Neuronal stem cell (in vitro differentiated cells): ENCODE results near the gene GRIK4.

ENCODE experiments used
- DNase-seq: peaks from one replicate; pipeline ENCODE4 v3.0.0-alpha.2; 2013; ENCODE audit warnings: low spot score
- H2AFZ ChIP-seq: one replicate; pipeline ENCODE4 v1.6.1; 2013; ENCODE audit warnings: mild to moderate bottlenecking, low read length, inconsistent platforms
- H2AK5ac ChIP-seq: 2 replicates; pipeline ENCODE4 v1.6.1; 2013; ENCODE audit warnings: low read depth, mild to moderate bottlenecking, inconsistent platforms, low read length, moderate library complexity, mixed read lengths
- H2BK120ac ChIP-seq: 2 replicates; pipeline ENCODE4 v1.6.1; 2013; ENCODE audit warnings: low read depth, mild to moderate bottlenecking, inconsistent platforms, low read length, moderate library complexity, mixed read lengths
- H2BK12ac ChIP-seq: one replicate; pipeline ENCODE4 v1.6.1; 2013; ENCODE audit warnings: low read length, inconsistent platforms
- H2BK15ac ChIP-seq: 2 replicates; pipeline ENCODE4 v1.6.1; 2013; ENCODE audit warnings: mild to moderate bottlenecking, low read length, inconsistent platforms, mixed read lengths
- H2BK5ac ChIP-seq: one replicate; pipeline ENCODE4 v1.6.1; 2013; ENCODE audit warnings: inconsistent platforms, mild to moderate bottlenecking, low read length, moderate library complexity
- H3K14ac ChIP-seq: one replicate; pipeline ENCODE4 v1.6.1; 2013; ENCODE audit warnings: low read length, inconsistent platforms
- H3K18ac ChIP-seq: 2 replicates; pipeline ENCODE4 v1.6.1; 2013; ENCODE audit warnings: low read length, inconsistent platforms
- H3K23ac ChIP-seq: 2 replicates; pipeline ENCODE4 v1.6.1; 2013; ENCODE audit warnings: low read depth, mild to moderate bottlenecking, mixed read lengths, low read length, inconsistent platforms; ENCODE audit not compliant: poor library complexity
- H3K27ac ChIP-seq: replicated peaks from 3 replicates; pipeline ENCODE4 v1.5.1; 2013; ENCODE audit warnings: low read length, inconsistent platforms
- H3K27me3 ChIP-seq, 3 experiments: 2 replicates each; pipeline ENCODE4 v1.6.1; 2013; ENCODE audit warnings: low read length in 3 of 3, mild to moderate bottlenecking in 2 of 3, inconsistent platforms in 1 of 3, low read depth in 1 of 3, mixed read lengths in 1 of 3, moderate library complexity in 1 of 3; ENCODE audit not compliant: control insufficient read depth in 3 of 3, insufficient read depth in 3 of 3
- H3K36me3 ChIP-seq, 2 donors: replicated peaks in 1 of 2; 2 replicates each; pipeline ENCODE4 v1.6.1; 2013; ENCODE audit warnings: low read length in 2 of 2; ENCODE audit not compliant: control insufficient read depth in 2 of 2, insufficient read depth in 2 of 2
- H3K4ac ChIP-seq: 2 replicates; pipeline ENCODE4 v1.6.1; 2013; ENCODE audit warnings: inconsistent platforms, mild to moderate bottlenecking, low read length, moderate library complexity
- H3K4me1 ChIP-seq, 2 donors: 1 replicate in 1 of 2; 2 replicates in 1 of 2; pipeline ENCODE4 v1.6.1; 2013; ENCODE audit warnings: low read length in 2 of 2, low read depth in 1 of 2; ENCODE audit not compliant: control insufficient read depth in 2 of 2, insufficient read depth in 1 of 2
- H3K4me2 ChIP-seq: one replicate; pipeline ENCODE4 v1.6.1; 2013; ENCODE audit warnings: mild to moderate bottlenecking, low read length, inconsistent platforms; ENCODE audit not compliant: insufficient read depth, poor library complexity, severe bottlenecking
- H3K4me3 ChIP-seq, 2 donors: 2 replicates each; pipeline ENCODE4 v1.5.1; 2013; ENCODE audit warnings: low read length in 2 of 2, mild to moderate bottlenecking in 2 of 2, inconsistent platforms in 1 of 2, moderate library complexity in 1 of 2
- H3K79me1 ChIP-seq: one replicate; pipeline ENCODE4 v1.6.1; 2013; ENCODE audit warnings: low read depth, mild to moderate bottlenecking, inconsistent platforms, low read length, moderate library complexity
- H3K9ac ChIP-seq: one replicate; pipeline ENCODE4 v1.6.1; 2013; ENCODE audit warnings: mild to moderate bottlenecking, low read depth, low read length, inconsistent platforms; ENCODE audit not compliant: poor library complexity
- H3K9me3 ChIP-seq, 2 donors: replicated peaks in 1 of 2; 2 replicates each; pipeline versions ENCODE3 to v1.6.1; 2013; ENCODE audit warnings: low read length in 2 of 2, mild to moderate bottlenecking in 2 of 2, inconsistent platforms in 1 of 2, low read depth in 1 of 2, mixed read lengths in 1 of 2, moderate library complexity in 1 of 2; ENCODE audit not compliant: control insufficient read depth in 2 of 2, insufficient read depth in 1 of 2
- H4K8ac ChIP-seq: one replicate; pipeline ENCODE4 v1.6.1; 2013; ENCODE audit warnings: low read depth, mild to moderate bottlenecking, inconsistent platforms, low read length, moderate library complexity
- H4K91ac ChIP-seq: one replicate; pipeline ENCODE4 v1.6.1; 2013; ENCODE audit warnings: low read length, low read depth, mild to moderate bottlenecking, inconsistent platforms; ENCODE audit not compliant: poor library complexity
- WGBS, 2 donors: extraction: QIAGEN DNeasy Blood & Tissue Kit; methylation state at CpG; one replicate each; pipeline ENCODE4 v1.1.7; 2013; ENCODE audit warnings: missing lambda C conversion rate in 2 of 2, mixed read lengths in 1 of 2; ENCODE audit not compliant: insufficient read length in 2 of 2, insufficient replicate concordance in 1 of 2; ENCODE audit errors: extremely low coverage in 2 of 2; 5-methylcytosine and 5-hydroxymethylcytosine counted together

The GRIK4 gene

GRCh38 chr11:120919566-120919965, 408.0 kb downstream of the GRIK4 start:
- no CpG with 5 or more reads among the region's 5 CpGs for WGBS, 2 donors
- Histone ChIP-seq H3K36me3 (no peaks in the 10 kb centered on the region), H4K8ac (no peak overlapping the region), H3K9ac (no peak overlapping the region), H4K91ac (no peak overlapping the region), H3K79me1 (no peaks in the 10 kb centered on the region), H2AK5ac (no peak overlapping the region), H3K4me1 (peaks cover 0 to 2% of the 10 kb centered on the region in 2 donors), H3K4me3 (no peak overlapping the region), H3K9me3 (no peaks in the 10 kb centered on the region), H3K27me3 (no peaks in the 10 kb centered on the region), H3K18ac (no peak overlapping the region), H3K23ac (no peak overlapping the region), H2BK5ac (no peak overlapping the region), H3K27ac (no peak overlapping the region), H3K14ac (no peak overlapping the region), H2AFZ (no peak overlapping the region), H2BK12ac (no peak overlapping the region), H3K4ac (no peak overlapping the region), H2BK120ac (no peak overlapping the region), H3K4me2 (no peak overlapping the region), H2BK15ac (no peak overlapping the region)
- no peak for DNase-seq

GRCh38 chr11:120923866-120924508, 412.4 kb downstream of the GRIK4 start:
- Histone ChIP-seq H2BK12ac (no peak overlapping the region), H3K9ac (no peak overlapping the region), H2AK5ac (no peak overlapping the region), H3K27me3 (no peaks in the 10 kb centered on the region), H3K18ac (no peak overlapping the region), H3K23ac (no peak overlapping the region), H2BK120ac (no peak overlapping the region), H3K9me3 (no peaks in the 10 kb centered on the region), H3K27ac (no peak overlapping the region), H3K4ac (no peak overlapping the region), H4K8ac (no peak overlapping the region), H3K36me3 (no peaks in the 10 kb centered on the region), H4K91ac (no peak overlapping the region), H3K4me3 (no peak overlapping the region), H3K4me1 (peaks cover 0 to 9% of the 10 kb centered on the region in 2 donors), H3K4me2 (no peak overlapping the region), H2AFZ (no peak overlapping the region), H2BK5ac (no peak overlapping the region), H2BK15ac (no peak overlapping the region), H3K79me1 (no peaks in the 10 kb centered on the region), H3K14ac (no peak overlapping the region)
- DNase-seq = no peak
- WGBS, 2 donors = no CpG with 5 or more reads among the region's 9 CpGs

- Histone ChIP-seq H2BK5ac (no peak overlapping the region), H4K91ac (no peak overlapping the region), H2AFZ (no peak overlapping the region), H3K14ac (no peak overlapping the region), H3K79me1 (no peaks in the 10 kb centered on the region), H3K23ac (no peak overlapping the region), H2BK15ac (no peak overlapping the region), H3K4me3 (no peak overlapping the region), H2AK5ac (no peak overlapping the region), H3K36me3 (no peaks in the 10 kb centered on the region), H3K4me2 (no peak overlapping the region), H3K9ac (no peak overlapping the region), H3K27ac (no peak overlapping the region), H2BK12ac (no peak overlapping the region), H3K18ac (no peak overlapping the region), H3K4me1 (peaks cover 0 to 11% of the 10 kb centered on the region in 2 donors), H3K4ac (no peak overlapping the region), H2BK120ac (no peak overlapping the region), H3K9me3 (no peaks in the 10 kb centered on the region), H4K8ac (no peak overlapping the region), H3K27me3 (no peaks in the 10 kb centered on the region)
- DNase-seq = no peak
- WGBS, 2 donors = no CpG with 5 or more reads among the region's 2 CpGs
These were observed 414.4 kb downstream of the GRIK4 start for GRCh38 chr11:120925944-120926343.

- H3K4me2 ChIP-seq = no peak overlapping the region
- peaks cover 3 to 18% of the 10 kb centered on the region in 2 donors for H3K4me1 ChIP-seq
- no peak overlapping the region for H4K8ac ChIP-seq
- no peak for DNase-seq
- H3K4ac ChIP-seq = no peak overlapping the region
- no peak overlapping the region for H2BK5ac ChIP-seq
- no peaks in the 10 kb centered on the region for H3K9me3 ChIP-seq
- H3K4me3 ChIP-seq = no peak overlapping the region
- H3K36me3 ChIP-seq = no peaks in the 10 kb centered on the region
- WGBS, 2 donors = no CpG with 5 or more reads among the region's 14 CpGs
- H3K27me3 ChIP-seq = no peaks in the 10 kb centered on the region
- H3K79me1 ChIP-seq = no peaks in the 10 kb centered on the region
- no peak overlapping the region for H4K91ac ChIP-seq
- H3K27ac ChIP-seq = no peak overlapping the region
- H3K18ac ChIP-seq = no peak overlapping the region
- H2AK5ac ChIP-seq = no peak overlapping the region
- H2BK12ac ChIP-seq = no peak overlapping the region
- peak overlapping the region; percentile 3 for H2AFZ ChIP-seq
- no peak overlapping the region for H3K23ac ChIP-seq
- H3K9ac ChIP-seq = peak overlapping the region; percentile 65
- no peak overlapping the region for H2BK15ac ChIP-seq
- H3K14ac ChIP-seq = peak overlapping the region; percentile 91
- H2BK120ac ChIP-seq = no peak overlapping the region
These were observed 417.1 kb downstream of the GRIK4 start for GRCh38 chr11:120928627-120929026.
